Measurements from ENCODE around the gene PLEKHA6.

DNA sequence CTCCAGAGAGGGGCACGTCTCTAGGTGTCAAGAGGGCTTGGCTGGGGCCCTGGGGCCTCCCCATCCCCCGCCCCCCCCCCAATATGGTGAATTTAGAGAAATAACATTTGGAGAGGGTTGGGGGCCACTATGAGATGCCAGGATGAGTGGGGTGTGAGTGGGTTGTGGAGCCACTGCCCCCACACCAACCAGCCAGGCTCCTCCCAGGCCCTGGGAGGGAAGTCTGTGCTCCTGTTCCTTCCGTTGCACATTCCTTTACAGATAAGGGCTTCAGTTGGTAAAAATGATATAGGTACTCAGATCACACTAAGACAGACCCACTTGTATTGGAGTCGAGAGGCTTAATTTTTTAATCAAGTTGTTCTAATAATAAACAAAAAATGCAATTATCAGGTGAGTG lies 585 bp upstream of the PLEKHA6 start:
- TF ChIP-seq POLR2A (IDR thresholded peaks at IDR 0.05; ENCODE audit: low read length) (no peak), GATA1 (IDR thresholded peaks at IDR 0.05; ENCODE audit: low read depth, low read length) (no peak)

Data from erythroblast (primary cell).